GM20000 (cell line): ENCODE results near the gene KCNQ1.

Source experiments
- DNase-seq: peaks from one replicate; pipeline ENCODE4 v3.0.0; 2012; ENCODE audit warnings: low spot score
- TF ChIP-seq, protein P1 (sequence below): IDR thresholded peaks from 2 replicates; pipeline ENCODE4 v1.5.1; 2012; ENCODE audit warnings: mild to moderate bottlenecking, control low read depth; ENCODE audit errors: extremely low read depth, missing control alignments

Gene KCNQ1

GRCh38 chr11:2835296-2835695, 390.5 kb downstream of the KCNQ1 start:
- no peak for DNase-seq

DNA sequence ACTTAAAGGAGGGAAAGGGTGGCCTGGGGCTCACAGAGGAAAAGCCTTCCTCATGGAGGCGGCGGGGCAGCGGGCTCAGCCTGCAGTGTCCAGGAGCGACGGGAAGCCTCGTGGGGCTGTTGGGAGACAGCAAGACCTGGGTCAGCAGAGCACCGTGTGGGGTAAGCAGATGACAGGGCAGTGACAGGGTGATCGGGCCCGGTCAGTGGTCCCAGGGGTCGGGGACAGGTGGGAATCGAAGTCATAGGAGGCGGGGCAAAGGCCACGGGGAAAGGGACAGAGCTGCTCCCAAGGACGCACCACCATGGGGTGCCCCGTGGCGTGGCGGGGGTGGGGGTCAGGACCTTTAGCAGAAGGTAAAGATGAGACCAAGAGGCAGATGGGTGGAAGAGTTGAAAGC, 390.9 kb downstream of the KCNQ1 start:
- TF ChIP-seq, protein P1, sequence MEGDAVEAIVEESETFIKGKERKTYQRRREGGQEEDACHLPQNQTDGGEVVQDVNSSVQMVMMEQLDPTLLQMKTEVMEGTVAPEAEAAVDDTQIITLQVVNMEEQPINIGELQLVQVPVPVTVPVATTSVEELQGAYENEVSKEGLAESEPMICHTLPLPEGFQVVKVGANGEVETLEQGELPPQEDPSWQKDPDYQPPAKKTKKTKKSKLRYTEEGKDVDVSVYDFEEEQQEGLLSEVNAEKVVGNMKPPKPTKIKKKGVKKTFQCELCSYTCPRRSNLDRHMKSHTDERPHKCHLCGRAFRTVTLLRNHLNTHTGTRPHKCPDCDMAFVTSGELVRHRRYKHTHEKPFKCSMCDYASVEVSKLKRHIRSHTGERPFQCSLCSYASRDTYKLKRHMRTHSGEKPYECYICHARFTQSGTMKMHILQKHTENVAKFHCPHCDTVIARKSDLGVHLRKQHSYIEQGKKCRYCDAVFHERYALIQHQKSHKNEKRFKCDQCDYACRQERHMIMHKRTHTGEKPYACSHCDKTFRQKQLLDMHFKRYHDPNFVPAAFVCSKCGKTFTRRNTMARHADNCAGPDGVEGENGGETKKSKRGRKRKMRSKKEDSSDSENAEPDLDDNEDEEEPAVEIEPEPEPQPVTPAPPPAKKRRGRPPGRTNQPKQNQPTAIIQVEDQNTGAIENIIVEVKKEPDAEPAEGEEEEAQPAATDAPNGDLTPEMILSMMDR, result no peak
- DNase-seq, result no peak

More at GRCh38 chr11:2835296-2835695, 390.5 kb downstream of the KCNQ1 start:
- TF ChIP-seq, protein P1, result no peak

GRCh38 chr11:2836315-2837095, 391.7 kb downstream of the KCNQ1 start:
- TF ChIP-seq, protein P1, result no peak
- DNase-seq, result no peak

- DNase-seq, result no peak
- TF ChIP-seq, protein P1, result no peak
These were observed 392.3 kb downstream of the KCNQ1 start for GRCh38 chr11:2837096-2837601.

GRCh38 chr11:2837651-2838050, 392.8 kb downstream of the KCNQ1 start:
- TF ChIP-seq, protein P1, result no peak

DNA sequence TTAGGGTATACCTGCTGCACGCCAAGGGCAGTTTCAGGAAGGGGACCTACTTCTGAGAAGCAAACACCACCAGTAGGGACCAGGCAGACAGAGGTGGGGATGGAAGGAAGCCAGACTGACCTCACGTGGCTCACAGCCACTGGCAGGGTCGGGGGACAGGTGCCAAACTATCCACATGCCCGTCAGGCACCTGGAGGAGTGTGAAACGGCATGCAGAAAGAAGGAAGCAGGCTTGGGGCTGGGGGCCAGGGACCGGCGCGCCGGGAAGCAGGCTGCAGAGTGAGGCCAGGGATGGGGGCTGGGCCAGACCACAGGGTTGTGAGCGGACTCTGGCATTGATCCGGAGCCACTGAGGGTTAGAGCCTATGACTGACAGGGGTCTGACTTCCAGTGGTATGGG, 393.3 kb downstream of the KCNQ1 start:
- TF ChIP-seq, protein P1, result no peak
- DNase-seq, result no peak

More at GRCh38 chr11:2837651-2838050, 392.8 kb downstream of the KCNQ1 start:
- DNase-seq, result no peak

GRCh38 chr11:2838676-2839294, 394.0 kb downstream of the KCNQ1 start:
- no peak for DNase-seq
- TF ChIP-seq, protein P1, result no peak
